Natural killer cell treated with Interleukin-12 subunit alpha and Interleukin-12 subunit beta and Interleukin-15 and Interleukin-18, amount 100 ng/mL, for 72 hours (primary cell): ENCODE results near the gene ADGRL3. TPM values are rescaled to one million over a fixed set of nuclear protein-coding genes. Genes with fewer than 3 reads are reported as not detected.
"Not testable (repeated sequence)": the region's sequence is repeated elsewhere in the genome, so short reads cannot be mapped to it uniquely, and the experiment has no call there.

Experiments
- ATAC-seq, 2 donors: fragments of 150-1000 bp; cut with Tn5 transposase in 1 of 2; sonication (Bioruptor Pico), chemical (Tn5 transposase) in 1 of 2; 2 replicates each; pipeline ENCODE4 v1.10.0; 2021
- DNase-seq: peaks from one replicate; pipeline ENCODE4 v3.0.0; 2022; ENCODE audit warnings: low spot score
- H3K27ac Mint-ChIP-seq, 2 donors: 1 replicate in 1 of 2; 2 replicates in 1 of 2; pipeline ENCODE4 v1.8.0; 2022; ENCODE audit warnings: mixed read lengths in 2 of 2, mild to moderate bottlenecking in 1 of 2, moderate library complexity in 1 of 2
- H3K27me3 Mint-ChIP-seq, 2 donors: 1 replicate in 1 of 2; 2 replicates in 1 of 2; pipeline ENCODE4 v1.8.0; 2022; ENCODE audit warnings: mixed read lengths in 2 of 2
- H3K36me3 Mint-ChIP-seq: one replicate; pipeline ENCODE4 v1.8.0; 2022; ENCODE audit warnings: mixed read lengths
- H3K4me1 Mint-ChIP-seq, 2 donors: 1 replicate in 1 of 2; 2 replicates in 1 of 2; pipeline ENCODE4 v1.8.0; 2022; ENCODE audit warnings: low read depth in 2 of 2, mixed read lengths in 2 of 2, mild to moderate bottlenecking in 1 of 2
- H3K4me3 Mint-ChIP-seq: one replicate; pipeline ENCODE4 v1.8.0; 2022; ENCODE audit warnings: mixed read lengths
- H3K9me3 Mint-ChIP-seq: 2 replicates; pipeline ENCODE4 v1.8.0; 2022; ENCODE audit warnings: mixed read lengths
- total RNA-seq, 2 donors: library from RNA; stranded (reverse); gene quantifications; one replicate each; pipeline ENCODE4 v1.2.3, GENCODE V29; 2022

Gene ADGRL3
- total RNA-seq, 2 donors from 2014 or later = not detected

GRCh38 chr4:61762722-61763627 is 562.8 kb downstream of the ADGRL3 start:
- H3K4me3 Mint-ChIP-seq = no peak overlapping the region
- ATAC-seq = no peak
- H3K27me3 Mint-ChIP-seq = no peaks in the 10 kb centered on the region
- no peak overlapping the region for H3K27ac Mint-ChIP-seq
- peaks cover 20% of the 10 kb centered on the region for H3K36me3 Mint-ChIP-seq
- H3K4me1 Mint-ChIP-seq = no peaks in the 10 kb centered on the region
- peaks cover 31% of the 10 kb centered on the region for H3K9me3 Mint-ChIP-seq
- no peak for DNase-seq

DNA sequence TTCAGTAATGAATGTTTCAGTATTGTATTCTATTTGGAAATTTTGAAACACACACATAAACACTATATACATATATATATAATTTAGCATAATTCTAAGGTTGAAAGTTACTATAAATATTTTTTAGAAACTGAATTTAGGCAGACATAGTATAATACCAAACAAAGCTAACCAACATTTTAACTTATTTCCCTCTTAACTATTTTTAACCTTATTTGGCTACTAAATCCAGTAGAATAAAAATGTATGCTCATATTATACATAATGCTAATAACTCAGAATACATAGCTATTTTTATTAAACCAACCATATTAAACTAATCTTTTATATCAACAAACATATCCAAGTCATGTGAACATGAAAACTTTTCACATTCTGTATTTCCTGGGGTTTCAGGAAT is 563.6 kb downstream of the ADGRL3 start:
- H3K36me3 Mint-ChIP-seq = peaks cover 20% of the 10 kb centered on the region
- DNase-seq = no peak
- no peaks in the 10 kb centered on the region for H3K27me3 Mint-ChIP-seq
- ATAC-seq = no peak
- H3K4me3 Mint-ChIP-seq = no peak overlapping the region
- H3K9me3 Mint-ChIP-seq = peaks cover 31% of the 10 kb centered on the region
- H3K4me1 Mint-ChIP-seq = no peaks in the 10 kb centered on the region
- H3K27ac Mint-ChIP-seq = no peak overlapping the region

DNA sequence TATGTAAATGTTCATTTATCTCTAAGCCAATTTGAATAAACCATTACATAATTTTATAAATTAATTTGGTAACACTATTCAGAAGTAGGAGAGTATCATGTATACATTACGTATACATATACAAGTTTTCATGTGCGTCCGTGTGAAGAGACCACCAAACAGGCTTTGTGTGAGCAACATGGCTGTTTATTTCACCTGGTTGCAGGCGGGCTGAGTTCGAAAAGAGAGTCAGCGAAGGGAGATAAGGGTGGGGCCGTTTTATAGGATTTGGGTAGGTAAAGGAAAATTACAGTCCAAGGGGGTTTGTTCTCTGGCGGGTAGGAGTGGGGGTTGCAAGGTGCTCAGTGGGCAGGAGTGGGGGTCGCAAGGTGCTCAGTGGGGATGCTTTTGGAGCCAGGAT is 564.0 kb downstream of the ADGRL3 start:
- Mint-ChIP-seq H3K36me3 (peaks cover 19% of the 10 kb centered on the region), H3K9me3 (peaks cover 31% of the 10 kb centered on the region)
- H3K4me3 Mint-ChIP-seq, H3K4me1 Mint-ChIP-seq, H3K27me3 Mint-ChIP-seq, ATAC-seq, DNase-seq, H3K27ac Mint-ChIP-seq: not testable (repeated sequence)

DNA sequence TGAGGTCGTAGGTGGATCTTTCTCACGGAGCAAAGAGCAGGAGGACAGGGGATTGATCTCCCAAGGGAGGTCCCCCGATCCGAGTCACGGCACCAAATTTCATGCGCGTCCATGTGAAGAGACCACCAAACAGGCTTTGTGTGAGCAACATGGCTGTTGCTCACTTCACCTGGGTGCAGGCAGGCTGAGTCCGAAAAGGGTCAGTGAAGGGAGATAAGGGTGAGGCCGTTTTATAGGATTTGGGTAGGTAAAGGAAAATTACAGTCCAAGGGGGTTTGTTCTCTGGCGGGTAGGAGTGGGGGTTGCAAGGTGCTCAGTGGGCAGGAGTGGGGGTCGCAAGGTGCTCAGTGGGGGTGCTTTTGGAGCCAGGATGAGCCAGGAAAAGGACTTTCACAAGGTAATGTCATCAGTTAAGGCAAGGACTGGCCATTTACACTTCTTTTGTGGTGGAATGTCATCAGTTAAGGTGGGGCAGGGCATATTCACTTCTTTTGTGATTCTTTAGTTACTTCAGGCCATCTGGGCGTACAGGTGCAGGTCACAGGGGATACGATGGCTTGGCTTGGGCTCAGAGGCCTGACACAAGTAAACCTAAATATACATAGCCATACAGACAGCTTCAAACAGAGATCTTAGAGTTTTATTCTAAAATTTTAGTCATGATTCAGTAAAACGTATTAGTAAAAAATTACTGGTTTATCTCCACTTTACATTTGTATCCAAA is 569.5 kb downstream of the ADGRL3 start:
- Mint-ChIP-seq H3K9me3 (peaks cover 24% of the 10 kb centered on the region), H3K36me3 (peaks cover 14% of the 10 kb centered on the region)
- not testable (repeated sequence) for ATAC-seq, H3K27me3 Mint-ChIP-seq, DNase-seq, H3K4me3 Mint-ChIP-seq, H3K27ac Mint-ChIP-seq, H3K4me1 Mint-ChIP-seq

DNA sequence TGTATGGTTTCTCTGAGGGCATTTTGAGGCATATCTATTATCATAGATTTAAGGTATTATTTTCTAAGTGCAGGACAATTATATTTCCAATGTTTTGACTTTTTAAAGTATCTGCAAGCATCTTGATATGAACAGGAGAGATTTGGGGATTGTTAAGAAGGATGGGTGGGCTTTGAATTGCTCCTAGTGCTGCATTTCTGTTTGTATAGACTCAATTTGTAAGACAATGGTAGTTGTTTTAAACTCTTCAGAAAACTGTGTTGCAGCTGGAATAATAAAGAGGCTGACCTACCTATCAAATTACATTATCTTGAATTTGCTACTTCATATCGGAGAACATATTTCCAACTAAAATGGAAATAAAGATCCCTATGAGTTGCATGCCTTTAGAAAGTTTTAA is 570.3 kb downstream of the ADGRL3 start:
- peaks cover 14% of the 10 kb centered on the region for H3K36me3 Mint-ChIP-seq
- ATAC-seq (no peak), DNase-seq (no peak)
- peaks cover 24% of the 10 kb centered on the region for H3K9me3 Mint-ChIP-seq
- H3K27ac Mint-ChIP-seq = no peak overlapping the region
- no peaks in the 10 kb centered on the region for H3K4me1 Mint-ChIP-seq
- H3K4me3 Mint-ChIP-seq = no peak overlapping the region
- no peaks in the 10 kb centered on the region for H3K27me3 Mint-ChIP-seq

DNA sequence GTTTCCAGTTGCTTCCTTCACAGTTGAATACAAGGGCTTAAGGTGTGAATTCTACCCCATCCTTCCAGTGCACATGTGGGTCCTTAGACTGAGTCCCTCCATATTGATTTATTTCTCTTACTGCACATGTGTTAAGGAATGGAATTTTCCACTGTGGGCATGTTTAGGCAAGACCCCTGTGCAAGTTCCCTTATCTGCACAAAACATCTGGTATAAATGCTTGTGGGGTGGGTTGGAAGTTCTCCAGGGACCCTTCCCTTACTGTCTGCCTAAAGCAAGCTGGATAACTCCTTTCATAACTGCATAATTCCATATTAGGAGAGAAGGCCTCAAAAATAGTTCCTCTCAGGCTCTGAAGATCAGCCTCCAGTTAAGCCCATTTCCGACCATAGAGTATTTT is 570.9 kb downstream of the ADGRL3 start:
- no peak for DNase-seq
- no peaks in the 10 kb centered on the region for H3K4me1 Mint-ChIP-seq

DNA sequence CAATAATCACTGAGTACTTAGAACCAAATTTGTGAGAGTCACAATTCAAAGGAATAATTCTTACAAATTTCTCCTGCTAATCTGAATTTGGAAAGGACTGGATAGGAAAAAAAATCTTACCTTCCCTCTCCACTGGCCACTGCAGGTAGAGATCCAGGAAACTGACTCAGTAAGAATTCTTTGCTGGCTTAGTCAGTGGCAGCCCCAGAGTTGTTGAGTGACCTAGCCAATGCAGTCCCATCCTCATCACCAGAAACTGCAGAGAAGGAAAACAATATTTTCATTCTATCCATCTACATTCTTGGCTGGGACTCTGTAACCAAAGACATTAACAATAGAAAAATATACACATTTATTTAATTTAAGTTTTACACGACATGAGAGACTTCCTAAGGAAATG is 572.0 kb downstream of the ADGRL3 start:
- peaks cover 10% of the 10 kb centered on the region for H3K9me3 Mint-ChIP-seq
- no peak overlapping the region for H3K27ac Mint-ChIP-seq

More for the DNA sequence above, 570.9 kb downstream of the ADGRL3 start:
- no peak overlapping the region for H3K4me3 Mint-ChIP-seq
- ATAC-seq = no peak
- peaks cover 13% of the 10 kb centered on the region for H3K36me3 Mint-ChIP-seq
- peaks cover 18% of the 10 kb centered on the region for H3K9me3 Mint-ChIP-seq
- no peak overlapping the region for H3K27ac Mint-ChIP-seq
- H3K27me3 Mint-ChIP-seq = no peaks in the 10 kb centered on the region

DNA sequence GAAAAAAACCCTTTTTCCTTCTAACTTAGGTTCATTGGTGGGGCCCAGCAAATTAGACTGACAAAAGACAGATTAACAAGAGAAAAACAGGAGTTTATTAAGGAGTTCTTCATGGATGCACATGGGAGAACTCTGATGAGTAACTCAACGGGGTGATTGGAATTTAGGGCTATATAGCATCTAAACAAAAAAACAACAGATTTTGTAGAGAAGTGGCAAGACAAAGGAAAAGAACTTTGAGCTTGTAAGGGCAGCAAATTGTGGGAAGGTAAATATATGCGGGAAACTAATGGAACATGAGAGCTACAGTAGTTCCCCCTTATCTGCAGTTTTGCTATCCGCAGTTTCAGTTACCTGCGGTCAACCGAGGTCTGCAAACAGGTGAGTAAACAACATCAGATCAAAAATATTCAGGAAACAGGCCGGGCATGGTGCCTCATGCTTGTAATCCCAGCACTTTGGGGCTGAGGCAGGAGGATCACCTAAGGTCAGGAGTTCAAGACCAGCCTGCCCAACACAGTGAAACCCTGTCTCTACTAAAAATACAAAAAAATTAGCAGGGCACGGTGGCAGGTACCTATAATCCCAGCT is 573.6 kb downstream of the ADGRL3 start:
- Mint-ChIP-seq H3K36me3 (no peaks in the 10 kb centered on the region), H3K27ac (no peak overlapping the region)

More for the DNA sequence above, 572.0 kb downstream of the ADGRL3 start:
- H3K27me3 Mint-ChIP-seq = no peaks in the 10 kb centered on the region
- DNase-seq (no peak), ATAC-seq (no peak)
- no peak overlapping the region for H3K4me3 Mint-ChIP-seq
- no peaks in the 10 kb centered on the region for H3K4me1 Mint-ChIP-seq
- peaks cover 4% of the 10 kb centered on the region for H3K36me3 Mint-ChIP-seq

DNA sequence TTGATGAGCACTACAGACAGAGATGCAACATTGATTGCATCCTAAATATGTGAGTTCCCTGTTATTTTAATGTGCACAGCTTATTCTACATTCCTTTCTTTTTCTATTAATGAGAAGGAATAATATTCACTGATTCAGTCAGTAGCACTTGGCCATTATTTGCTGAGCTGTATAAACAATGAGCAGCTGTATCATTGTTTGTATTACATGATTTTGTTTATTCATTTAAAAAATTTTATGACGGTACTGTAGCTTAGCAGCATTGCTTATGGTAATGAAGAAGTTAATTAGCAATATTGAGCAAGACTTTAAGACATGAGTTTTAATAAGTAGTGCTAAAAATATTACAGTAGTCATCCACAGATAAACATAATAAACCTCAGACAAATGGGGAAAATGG is 582.0 kb downstream of the ADGRL3 start:
- H3K4me3 Mint-ChIP-seq = no peak overlapping the region
- no peaks in the 10 kb centered on the region for H3K36me3 Mint-ChIP-seq
- ATAC-seq (no peak), DNase-seq (no peak)
- H3K27ac Mint-ChIP-seq = no peak overlapping the region
- H3K27me3 Mint-ChIP-seq = no peaks in the 10 kb centered on the region
- H3K4me1 Mint-ChIP-seq = no peaks in the 10 kb centered on the region
- no peaks in the 10 kb centered on the region for H3K9me3 Mint-ChIP-seq

More for the DNA sequence above, 573.6 kb downstream of the ADGRL3 start:
- no peaks in the 10 kb centered on the region for H3K27me3 Mint-ChIP-seq
- no peak overlapping the region for H3K4me3 Mint-ChIP-seq
- peaks cover under 1% of the 10 kb centered on the region for H3K9me3 Mint-ChIP-seq
- ATAC-seq (no peak), DNase-seq (no peak)
- H3K4me1 Mint-ChIP-seq = no peaks in the 10 kb centered on the region

GRCh38 chr4:61783050-61783449 is 582.9 kb downstream of the ADGRL3 start:
- DNase-seq (no peak), ATAC-seq (peak in 1 of 2 donors; percentile 44)
- no peaks in the 10 kb centered on the region for H3K4me1 Mint-ChIP-seq
- H3K9me3 Mint-ChIP-seq = peaks cover 1% of the 10 kb centered on the region
- H3K4me3 Mint-ChIP-seq = no peak overlapping the region
- no peak overlapping the region for H3K27ac Mint-ChIP-seq
- H3K27me3 Mint-ChIP-seq = no peaks in the 10 kb centered on the region
- no peaks in the 10 kb centered on the region for H3K36me3 Mint-ChIP-seq

- Mint-ChIP-seq H3K36me3 (no peaks in the 10 kb centered on the region), H3K4me3 (no peak overlapping the region), H3K4me1 (no peaks in the 10 kb centered on the region), H3K27ac (no peak overlapping the region), H3K9me3 (peaks cover 6% of the 10 kb centered on the region), H3K27me3 (no peaks in the 10 kb centered on the region)
- DNase-seq = no peak
- no peak for ATAC-seq
Observed at GRCh38 chr4:61785761-61786160, 585.6 kb downstream of the ADGRL3 start.

- H3K27me3 Mint-ChIP-seq = no peaks in the 10 kb centered on the region
- peaks cover 9% of the 10 kb centered on the region for H3K9me3 Mint-ChIP-seq
- no peak for DNase-seq
- no peak overlapping the region for H3K27ac Mint-ChIP-seq
- H3K4me1 Mint-ChIP-seq = no peaks in the 10 kb centered on the region
- H3K36me3 Mint-ChIP-seq = no peaks in the 10 kb centered on the region
- H3K4me3 Mint-ChIP-seq = no peak overlapping the region
- ATAC-seq = no peak
Observed at GRCh38 chr4:61786211-61786610, 586.1 kb downstream of the ADGRL3 start.

DNA sequence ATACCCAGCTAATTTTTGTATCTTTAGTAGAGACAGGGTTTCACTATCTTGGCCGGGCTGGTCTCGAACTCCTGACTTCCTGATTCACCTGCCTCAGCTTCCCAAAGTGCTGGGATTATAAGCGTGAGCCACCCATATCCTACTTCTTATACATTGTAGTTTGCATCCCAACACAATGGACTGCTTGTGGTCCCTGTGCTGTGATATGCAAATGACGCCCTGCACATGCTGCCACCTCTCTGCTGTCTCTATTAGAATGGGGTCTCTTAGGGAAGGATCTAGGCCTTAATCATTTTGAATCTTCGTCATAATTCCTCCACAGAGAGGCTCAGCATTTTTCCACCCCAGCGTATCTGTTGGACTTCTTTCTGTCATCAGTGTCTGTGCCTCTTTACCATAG is 595.9 kb downstream of the ADGRL3 start:
- H3K4me1 Mint-ChIP-seq = no peaks in the 10 kb centered on the region
- ATAC-seq = no peak

DNA sequence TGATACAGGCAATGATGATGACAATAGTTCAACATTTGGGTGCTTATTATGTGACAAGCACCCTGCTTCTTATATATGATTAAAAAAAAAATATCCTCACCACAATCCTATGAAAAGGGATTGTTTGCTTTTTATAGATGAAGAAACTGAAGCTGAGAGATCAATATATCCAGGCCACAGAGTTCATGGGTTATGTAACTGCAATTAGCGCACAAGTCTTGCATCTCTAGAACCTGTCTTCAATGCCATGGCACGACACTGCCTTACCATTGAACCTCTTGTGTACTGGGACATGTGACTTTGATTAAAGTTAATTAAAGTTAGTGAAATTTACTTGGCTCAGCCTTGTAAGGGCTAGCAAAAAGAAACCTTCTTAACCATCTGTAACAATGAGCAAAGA is 599.7 kb downstream of the ADGRL3 start:
- H3K36me3 Mint-ChIP-seq = peaks cover 5% of the 10 kb centered on the region
- ATAC-seq (no peak), DNase-seq (no peak)
- peaks cover 4% of the 10 kb centered on the region for H3K9me3 Mint-ChIP-seq
- no peaks in the 10 kb centered on the region for H3K27me3 Mint-ChIP-seq
- H3K27ac Mint-ChIP-seq = no peak overlapping the region
- no peaks in the 10 kb centered on the region for H3K4me1 Mint-ChIP-seq
- no peak overlapping the region for H3K4me3 Mint-ChIP-seq

More for the DNA sequence above, 595.9 kb downstream of the ADGRL3 start:
- H3K27ac Mint-ChIP-seq = no peak overlapping the region
- peaks cover 5% of the 10 kb centered on the region for H3K36me3 Mint-ChIP-seq
- H3K27me3 Mint-ChIP-seq = no peaks in the 10 kb centered on the region
- H3K9me3 Mint-ChIP-seq = peaks cover 7% of the 10 kb centered on the region
- no peak for DNase-seq
- no peak overlapping the region for H3K4me3 Mint-ChIP-seq
